Activated CD8-positive, alpha-beta memory T cell treated with anti-CD3 and anti-CD28 coated beads for 1 hour (primary cell): Measurements from ENCODE around the gene CFTR.

Source experiments
- DNase-seq, 2 donors: peaks; one replicate each; pipeline ENCODE4 v3.0.0-alpha.2; 2020; ENCODE audit warnings: low read depth in 1 of 2; ENCODE audit errors: extremely low read depth in 1 of 2

The CFTR gene

GRCh38 chr7:117582219-117582704 lies 102.4 kb downstream of the CFTR start:
- no peak for DNase-seq

GRCh38 chr7:117587931-117588330 lies 108.1 kb downstream of the CFTR start:
- no peak for DNase-seq

- no peak for DNase-seq
Observed at GRCh38 chr7:117588352-117588794, 108.5 kb downstream of the CFTR start.

GRCh38 chr7:117590191-117590590 lies 110.4 kb downstream of the CFTR start:
- no peak for DNase-seq

- no peak for DNase-seq
Observed at GRCh38 chr7:117592011-117592635, 112.3 kb downstream of the CFTR start.

- no peak for DNase-seq
Observed at GRCh38 chr7:117596134-117596533, 116.3 kb downstream of the CFTR start.

- DNase-seq, result no peak
Observed at GRCh38 chr7:117597755-117598154, 117.9 kb downstream of the CFTR start.

- DNase-seq, result no peak
Observed at GRCh38 chr7:117600911-117601310, 121.1 kb downstream of the CFTR start.

GRCh38 chr7:117603627-117604026 lies 123.8 kb downstream of the CFTR start:
- no peak for DNase-seq

- DNase-seq, result no peak
Observed at GRCh38 chr7:117605712-117606111, 125.9 kb downstream of the CFTR start.

GRCh38 chr7:117606132-117606531 lies 126.3 kb downstream of the CFTR start:
- no peak for DNase-seq

GRCh38 chr7:117610396-117610795 lies 130.6 kb downstream of the CFTR start:
- no peak for DNase-seq

- no peak for DNase-seq
Observed at GRCh38 chr7:117612637-117613036, 132.8 kb downstream of the CFTR start.

GRCh38 chr7:117616694-117617093 lies 136.9 kb downstream of the CFTR start:
- no peak for DNase-seq

GRCh38 chr7:117619681-117620080 lies 139.9 kb downstream of the CFTR start:
- DNase-seq, result no peak

- DNase-seq, result no peak
Observed at GRCh38 chr7:117621075-117621618, 141.3 kb downstream of the CFTR start.

GRCh38 chr7:117623606-117624005 lies 143.8 kb downstream of the CFTR start:
- DNase-seq, result no peak

GRCh38 chr7:117630501-117630900 lies 150.7 kb downstream of the CFTR start:
- DNase-seq, result no peak

GRCh38 chr7:117630907-117631564 lies 151.2 kb downstream of the CFTR start:
- no peak for DNase-seq

- no peak for DNase-seq
Observed at GRCh38 chr7:117631652-117632051, 151.8 kb downstream of the CFTR start.

- DNase-seq, result no peak
Observed at GRCh38 chr7:117637937-117638336, 158.1 kb downstream of the CFTR start.

GRCh38 chr7:117639966-117640365 lies 160.1 kb downstream of the CFTR start:
- DNase-seq, result no peak
